K562 (cell line): ENCODE results near the gene FFAR1. TPM values are rescaled to one million over a fixed set of nuclear protein-coding genes. Genes with fewer than 3 reads are reported as not detected.

Source experiments
- ATAC-seq: fragments of 200-7000 bp; cut with Tn5 transposase; 3 replicates; pipeline ENCODE4 v1.9.1; 2020; ENCODE audit warnings: moderate library complexity
- BruUV-seq: library from RNA; stranded (reverse); fragments of 400-500 nt; replicated peaks from 2 replicates; lab custom pipeline; 2021; lab: Mats Ljungman, UMichigan
- CTCF ChIA-PET: fragments of 300-600 bp; formaldehyde crosslinking; extraction: SDS; loops from one replicate; lab custom pipeline; 2021; ENCODE audit warnings: low intra/inter-chr PET ratio; lab: Yijun Ruan, JAX
- POLR2A ChIA-PET: fragments of 300-600, 350-650 bp; sonication (Branson Sonifier 250); formaldehyde crosslinking; extraction: SDS; loops from one replicate; lab custom pipeline; 2021; ENCODE audit warnings: antibody characterized with exemption, inconsistent platforms; lab: Yijun Ruan, JAX
- DNase-seq, 4 experiments: peaks; one replicate each; pipeline versions ENCODE4 v3.0.0 to v3.0.0-alpha.2; 2011 to 2018; ENCODE audit warnings: low spot score in 3 of 4, mixed read lengths in 3 of 4; ENCODE audit errors: extremely low read depth in 1 of 4
- FAIRE-seq: peaks from 2 replicates; lab custom pipeline; 2011; peaks lifted over from hg19 to GRCh38; lab: Jason Lieb, UNC
- H2AFZ ChIP-seq: 2 replicates; pipeline ENCODE4 v1.6.0; 2011; ENCODE audit warnings: low read depth, low read length, control low read depth, inconsistent platforms
- H3K27ac ChIP-seq: fragments of 200-600 bp; 3 replicates; pipeline ENCODE4 v1.8.0; 2011; ENCODE audit warnings: low read depth, mild to moderate bottlenecking, control low read depth, inconsistent platforms, low read length, moderate library complexity, mixed read lengths; ENCODE audit errors: extremely low read depth
- H3K27me3 ChIP-seq, 2 experiments: fragments of 300-600 bp in 1 of 2; 2 replicates in 1 of 2; 3 replicates in 1 of 2; pipeline versions ENCODE4 v1.6.0 to v1.8.0; 2011; ENCODE audit warnings: inconsistent platforms in 2 of 2, low read length in 2 of 2, mild to moderate bottlenecking in 1 of 2, mixed read lengths in 1 of 2, moderate library complexity in 1 of 2; ENCODE audit not compliant: control insufficient read depth in 2 of 2, insufficient read depth in 2 of 2
- H3K36me3 ChIP-seq: fragments of 300-600 bp; 3 replicates; pipeline ENCODE4 v1.8.0; 2011; ENCODE audit warnings: mild to moderate bottlenecking, low read length, inconsistent platforms; ENCODE audit not compliant: control insufficient read depth, insufficient read depth
- H3K4me1 ChIP-seq, 2 experiments: fragments of 200-600 bp in 1 of 2; replicated peaks in 1 of 2; 2 replicates in 1 of 2; 3 replicates in 1 of 2; pipeline versions ENCODE4 v1.5.1 to v1.8.0; 2011; ENCODE audit warnings: inconsistent platforms in 2 of 2, low read length in 2 of 2, mild to moderate bottlenecking in 1 of 2, mixed read lengths in 1 of 2, moderate library complexity in 1 of 2; ENCODE audit not compliant: control insufficient read depth in 2 of 2, insufficient read depth in 2 of 2
- H3K4me2 ChIP-seq: 2 replicates; pipeline ENCODE4 v1.6.1; 2011; ENCODE audit warnings: low read length, control low read depth, inconsistent platforms, mixed read lengths; ENCODE audit not compliant: insufficient read depth
- H3K4me3 ChIP-seq: fragments of 200-600 bp; sonication (generic), shearing (Covaris generic); 2 replicates; pipeline ENCODE4 v1.5.1; 2016; ENCODE audit warnings: control low read depth, inconsistent platforms
- H3K79me2 ChIP-seq: fragments of 200-600 bp; 3 replicates; pipeline ENCODE4 v1.8.0; 2011; ENCODE audit warnings: low read length, inconsistent platforms; ENCODE audit not compliant: control insufficient read depth, insufficient read depth
- H3K9ac ChIP-seq, 2 experiments: 2 replicates each; pipeline versions ENCODE4 v1.6.0 to v1.6.1; 2011; ENCODE audit warnings: low read depth in 2 of 2, low read length in 2 of 2, control low read depth in 1 of 2, inconsistent platforms in 1 of 2, mild to moderate bottlenecking in 1 of 2, mixed read lengths in 1 of 2; ENCODE audit not compliant: insufficient read depth in 1 of 2
- H3K9me1 ChIP-seq: one replicate; pipeline ENCODE4 v1.6.0; 2011; ENCODE audit warnings: inconsistent platforms, mild to moderate bottlenecking, low read length, moderate library complexity; ENCODE audit not compliant: control insufficient read depth, insufficient read depth
- H3K9me3 ChIP-seq: replicated peaks from 2 replicates; pipeline ENCODE4 v1.5.1; 2011; ENCODE audit warnings: low read depth, low read length, inconsistent platforms; ENCODE audit not compliant: control insufficient read depth, insufficient read depth
- H4K20me1 ChIP-seq: replicated peaks from 2 replicates; pipeline ENCODE4 v1.6.1; 2011; ENCODE audit warnings: low read length, inconsistent platforms, mixed read lengths; ENCODE audit not compliant: control insufficient read depth, insufficient read depth
- HNRNPL ChIP-seq: fragments of 200-400 bp; formaldehyde crosslinking; IDR thresholded peaks from 2 replicates; pipeline ENCODE4 v1.6.1; 2017; ENCODE audit warnings: low read depth, mild to moderate bottlenecking, low read length
- MTA1 ChIP-seq: fragments of 450-650 bp; IDR thresholded peaks from 2 replicates; pipeline ENCODE4 v1.6.1; 2017; ENCODE audit warnings: borderline replicate concordance
- PCBP1 ChIP-seq: fragments of 200-400 bp; formaldehyde crosslinking; IDR thresholded peaks from 2 replicates; pipeline ENCODE4 v1.6.1; 2018; ENCODE audit warnings: mild to moderate bottlenecking, low read depth, low read length; ENCODE audit not compliant: poor library complexity, severe bottlenecking
- RAD21 ChIP-seq, 2 experiments: fragments of 250-450 bp in 1 of 2; fragments of 450-650 bp in 1 of 2; sonication (Bioruptor Pico) in 1 of 2; formaldehyde crosslinking in 1 of 2; IDR thresholded peaks in 1 of 2; conservative IDR thresholded peaks in 1 of 2; 2 replicates each; pipeline versions ENCODE4 v1.4.0 to v1.8.0; 2020 to 2022; ENCODE audit warnings: mild to moderate bottlenecking in 2 of 2, moderate library complexity in 1 of 2
- RBBP5 ChIP-seq: fragments of 200-600 bp; sonication (generic); IDR thresholded peaks from 2 replicates; pipeline ENCODE4 v1.6.1; 2012; ENCODE audit warnings: borderline replicate concordance, mild to moderate bottlenecking, low read length, control low read depth, inconsistent platforms; ENCODE audit not compliant: insufficient read depth, poor library complexity, severe bottlenecking
- STAT5A ChIP-seq: IDR thresholded peaks from 2 replicates; pipeline ENCODE4 v1.6.1; 2012; ENCODE audit warnings: low read length, inconsistent platforms, borderline replicate concordance
- ZFP36 ChIP-seq: fragments of 150-350 bp; IDR thresholded peaks from 2 replicates; pipeline ENCODE4 v1.6.1; 2018; ENCODE audit warnings: low read length, low read depth; ENCODE audit not compliant: partially characterized antibody
- ZNF695 ChIP-seq: fragments of 450-650 bp; formaldehyde crosslinking; IDR thresholded peaks from 2 replicates; pipeline ENCODE4 v1.4.0; 2020; ENCODE audit warnings: mild to moderate bottlenecking, moderate library complexity
- WGBS: fragments of 100-300 bp; shearing (Covaris generic); methylation state at CpG from one replicate; pipeline ENCODE4 v1.1.6; 2016; ENCODE audit warnings: low coverage, mixed read lengths; ENCODE audit not compliant: insufficient coverage; ENCODE audit errors: missing lambda C conversion rate; 5-methylcytosine and 5-hydroxymethylcytosine counted together
- in situ Hi-C: fragments of 300-500 bp; cut with MboI; formaldehyde crosslinking; loops from 4 replicates; pipeline ENCODE4 v1.15.0; 2018; ENCODE audit warnings: inconsistent platforms, mixed read lengths
- intact Hi-C: fragments of 100-400 bp; cut with micrococcal nuclease; formaldehyde crosslinking; loops from 2 replicates; pipeline ENCODE4 v1.14.2; 2022
- microRNA-seq: library from miRNA; unstranded; fragments of <30 nt; microRNA quantifications from one replicate; pipeline ENCODE4, GENCODE V29; 2018; ENCODE audit warnings: borderline microRNAs expressed
- polyA plus RNA-seq, 8 experiments: library from polyadenylated mRNA; depleted of rRNA in 4 of 8; stranded (reverse) in 5 of 8; unstranded in 3 of 8; fragments of >200 nt; fragmentation: Nextera tagmentation in 2 of 8; fragmentation: Illumina TruSeq in 1 of 8; extraction: Ambion mirVana in 2 of 8; extraction: Trizol in 1 of 8; gene quantifications; 2 replicates each; pipeline versions ENCODE4 v1.2.1 to v1.2.3, GENCODE V29; 2011 to 2014; ENCODE audit warnings: inconsistent platforms in 1 of 8, missing spikeins in 1 of 8
- total RNA-seq, 7 experiments: library from RNA; depleted of rRNA in 6 of 7; stranded (reverse); fragments of >200 nt in 6 of 7; fragmentation: Illumina TruSeq in 2 of 7; extraction: Trizol in 2 of 7; gene quantifications; 2 replicates each; pipeline versions ENCODE4 v1.2.1 to v1.2.3, GENCODE V29; 2011 to 2021; ENCODE audit warnings: low replicate concordance in 1 of 7
- TF ChIP-seq, protein P1 (sequence below): fragments of 450-650 bp; formaldehyde crosslinking; IDR thresholded peaks from 2 replicates; pipeline ENCODE4 v1.4.0; 2022; ENCODE audit warnings: mild to moderate bottlenecking, moderate library complexity

FFAR1 gene
- total and polyA plus RNA-seq, 9 of the 15 experiments (the other 6 are each of a cell fraction or from before 2014, with no cell fraction given): not detected

DNA sequence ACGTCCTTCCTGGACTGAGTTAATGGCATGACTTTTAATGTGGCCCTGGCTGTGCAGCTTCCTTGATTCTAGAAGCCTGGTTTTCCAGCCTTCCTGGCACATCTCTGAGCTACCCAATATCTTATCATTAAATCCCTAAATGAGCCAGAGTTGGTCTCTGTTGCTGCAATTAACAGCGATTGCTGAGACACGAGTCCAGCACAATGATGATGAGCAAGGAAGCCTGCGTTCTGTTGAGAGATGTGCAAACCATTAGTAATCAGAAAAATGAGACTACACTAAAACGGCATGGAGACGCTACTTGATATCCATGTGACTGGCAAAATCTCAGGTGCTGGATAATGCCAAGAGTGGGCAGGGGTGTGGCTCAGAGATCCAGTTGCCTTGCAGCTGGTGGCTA is 49.4 kb downstream of the FFAR1 start:
- H3K9ac ChIP-seq: no peak overlapping the region
- CTCF ChIA-PET: interaction anchor here (0.6 kb wide), 1 partner anchor 61 kb away, joined by 3 read pairs; no protein-coding TSS in a partner anchor
- H3K27ac ChIP-seq: no peak overlapping the region
- H3K27me3 ChIP-seq: no peaks in the 10 kb centered on the region; a peak in 1 of 5 replicates
- H3K4me2 ChIP-seq: no peak overlapping the region
- in situ Hi-C loops (no loop called here), intact Hi-C loops (no loop called here)
- ATAC-seq (no peak), FAIRE-seq (no peak), DNase-seq (no peak)
- no peaks in the 10 kb centered on the region for H3K36me3 ChIP-seq
- H4K20me1 ChIP-seq: no peaks in the 10 kb centered on the region
- no TSS peak for BruUV-seq
- H3K4me1 ChIP-seq: peaks cover 0 to 10% of the 10 kb centered on the region in 2 experiments; a peak in 3 of 5 replicates
- POLR2A ChIA-PET: interaction anchor here (0.6 kb wide), 1 partner anchor 18 kb away, joined by 3 read pairs; no protein-coding TSS in a partner anchor
- H3K9me3 ChIP-seq: no peaks in the 10 kb centered on the region
- no peaks in the 10 kb centered on the region for H3K79me2 ChIP-seq
- no peak overlapping the region for H3K4me3 ChIP-seq
- no peaks in the 10 kb centered on the region for H3K9me1 ChIP-seq
- no peak for TF ChIP-seq RBBP5
- TF ChIP-seq ZFP36: no peak
- TF ChIP-seq MTA1: no peak
- no peak for TF ChIP-seq HNRNPL
- no peak for TF ChIP-seq STAT5A
- TF ChIP-seq, protein P1, sequence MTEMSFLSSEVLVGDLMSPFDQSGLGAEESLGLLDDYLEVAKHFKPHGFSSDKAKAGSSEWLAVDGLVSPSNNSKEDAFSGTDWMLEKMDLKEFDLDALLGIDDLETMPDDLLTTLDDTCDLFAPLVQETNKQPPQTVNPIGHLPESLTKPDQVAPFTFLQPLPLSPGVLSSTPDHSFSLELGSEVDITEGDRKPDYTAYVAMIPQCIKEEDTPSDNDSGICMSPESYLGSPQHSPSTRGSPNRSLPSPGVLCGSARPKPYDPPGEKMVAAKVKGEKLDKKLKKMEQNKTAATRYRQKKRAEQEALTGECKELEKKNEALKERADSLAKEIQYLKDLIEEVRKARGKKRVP (CRISPR knock-in tag): no peak
- no peak for TF ChIP-seq ZNF695 (CRISPR knock-in tag)
- no peak for TF ChIP-seq PCBP1
- TF ChIP-seq RAD21 (CRISPR knock-in tag; conservative IDR thresholded peaks at IDR 0.05 in 1 of 2, IDR thresholded peaks at IDR 0.05 in 1 of 2): no peak
- no peak overlapping the region for H2AFZ ChIP-seq
- 39% methylated on average over 6 of the region's 6 CpGs for WGBS

Small RNA genes within 50 kb of the gene (microRNA-seq; reads per million reads assigned to microRNA genes)
- not detected for gene MIR5196

Other genes starting within 250 kb of the FFAR1 start
Only the 7 nearest of the 21 such genes appear.
- gene LSR, start 98.9 kb upstream of the FFAR1 start, total RNA-seq (2014; rRNA removed): 65.1 and 111 TPM in 2 replicates
- 10.1 and 11.3 TPM in 2 replicates for gene LSR, start 98.9 kb upstream of the FFAR1 start, total RNA-seq (2014; rRNA removed; fragmentation: Illumina TruSeq; extraction: Trizol)
- 29.4 and 32.3 TPM in 2 replicates for gene LSR, start 98.9 kb upstream of the FFAR1 start, total RNA-seq (2015; rRNA removed; fragmentation: Illumina TruSeq; extraction: Trizol)
- gene LSR, start 98.9 kb upstream of the FFAR1 start, total RNA-seq (2021): 83.3 and 87.9 TPM in 2 replicates
- 19.6 and 42.8 TPM in 2 replicates for gene LSR, start 98.9 kb upstream of the FFAR1 start, polyA plus RNA-seq (2011; rRNA removed)
- 28.0 and 61.6 TPM in 2 replicates for gene LSR, start 98.9 kb upstream of the FFAR1 start, polyA plus RNA-seq (2014; fragmentation: Illumina TruSeq; extraction: Trizol)
- gene LSR, start 98.9 kb upstream of the FFAR1 start, polyA plus RNA-seq (2014; fragmentation: Nextera tagmentation; extraction: Ambion mirVana): under 1 TPM; 0.44 to 0.66 TPM
- 39.4 and 47.4 TPM in 2 replicates for gene LSR, start 98.9 kb upstream of the FFAR1 start, polyA plus RNA-seq (2014; rRNA removed)
- gene USF2, start 78.9 kb upstream of the FFAR1 start, total RNA-seq (2014; rRNA removed): 79.6 and 92.0 TPM in 2 replicates
- gene USF2, start 78.9 kb upstream of the FFAR1 start, total RNA-seq (2014; rRNA removed; fragmentation: Illumina TruSeq; extraction: Trizol): 27.8 and 31.1 TPM in 2 replicates
- gene USF2, start 78.9 kb upstream of the FFAR1 start, total RNA-seq (2015; rRNA removed; fragmentation: Illumina TruSeq; extraction: Trizol): 41.3 and 44.8 TPM in 2 replicates
- 79.6 and 85.1 TPM in 2 replicates for gene USF2, start 78.9 kb upstream of the FFAR1 start, total RNA-seq (2021)
- 62.5 and 69.2 TPM in 2 replicates for gene USF2, start 78.9 kb upstream of the FFAR1 start, polyA plus RNA-seq (2011; rRNA removed)
- 57.2 and 58.4 TPM in 2 replicates for gene USF2, start 78.9 kb upstream of the FFAR1 start, polyA plus RNA-seq (2014; fragmentation: Illumina TruSeq; extraction: Trizol)
- under 1 TPM; 0.27 to 0.34 TPM for gene USF2, start 78.9 kb upstream of the FFAR1 start, polyA plus RNA-seq (2014; fragmentation: Nextera tagmentation; extraction: Ambion mirVana)
- gene USF2, start 78.9 kb upstream of the FFAR1 start, polyA plus RNA-seq (2014; rRNA removed): 78.0 and 93.7 TPM in 2 replicates
- gene HAMP, start 65.4 kb upstream of the FFAR1 start, total RNA-seq (2014; rRNA removed): not detected in 2 replicates
- gene HAMP, start 65.4 kb upstream of the FFAR1 start, total RNA-seq (2014; rRNA removed; fragmentation: Illumina TruSeq; extraction: Trizol): 0.29 TPM in 1 of 2 replicates, not detected in the other
- 0.57 TPM in 1 of 2 replicates, not detected in the other for gene HAMP, start 65.4 kb upstream of the FFAR1 start, total RNA-seq (2015; rRNA removed; fragmentation: Illumina TruSeq; extraction: Trizol)
- 0.29 TPM in 2 replicates for gene HAMP, start 65.4 kb upstream of the FFAR1 start, total RNA-seq (2021)
- 0.26 and 0.39 TPM in 2 replicates for gene HAMP, start 65.4 kb upstream of the FFAR1 start, polyA plus RNA-seq (2011; rRNA removed)
- gene HAMP, start 65.4 kb upstream of the FFAR1 start, polyA plus RNA-seq (2014; fragmentation: Illumina TruSeq; extraction: Trizol): 0.64 and 1.1 TPM in 2 replicates
- 1 to 10 TPM in 1 of 2 experiments, under 1 TPM in 1; 0.65 to 1.0 TPM for gene HAMP, start 65.4 kb upstream of the FFAR1 start, polyA plus RNA-seq (2014; fragmentation: Nextera tagmentation; extraction: Ambion mirVana)
- 0.05 and 0.76 TPM in 2 replicates for gene HAMP, start 65.4 kb upstream of the FFAR1 start, polyA plus RNA-seq (2014; rRNA removed)
- 6.3 and 9.0 TPM in 2 replicates for gene MAG, start 55.7 kb upstream of the FFAR1 start, total RNA-seq (2014; rRNA removed)
- gene MAG, start 55.7 kb upstream of the FFAR1 start, total RNA-seq (2014; rRNA removed; fragmentation: Illumina TruSeq; extraction: Trizol): 0.67 and 1.1 TPM in 2 replicates
- gene MAG, start 55.7 kb upstream of the FFAR1 start, total RNA-seq (2015; rRNA removed; fragmentation: Illumina TruSeq; extraction: Trizol): 2.8 and 4.6 TPM in 2 replicates
- 6.4 and 7.7 TPM in 2 replicates for gene MAG, start 55.7 kb upstream of the FFAR1 start, total RNA-seq (2021)
- 1.4 and 1.6 TPM in 2 replicates for gene MAG, start 55.7 kb upstream of the FFAR1 start, polyA plus RNA-seq (2011; rRNA removed)
- gene MAG, start 55.7 kb upstream of the FFAR1 start, polyA plus RNA-seq (2014; fragmentation: Illumina TruSeq; extraction: Trizol): 0.61 and 3.3 TPM in 2 replicates
- under 1 TPM; 0.11 to 0.39 TPM for gene MAG, start 55.7 kb upstream of the FFAR1 start, polyA plus RNA-seq (2014; fragmentation: Nextera tagmentation; extraction: Ambion mirVana)
- gene MAG, start 55.7 kb upstream of the FFAR1 start, polyA plus RNA-seq (2014; rRNA removed): 2.9 and 10.0 TPM in 2 replicates
- gene CD22, start 18.7 kb upstream of the FFAR1 start, total RNA-seq (2014; rRNA removed): 5.0 and 5.3 TPM in 2 replicates
- 2.3 and 2.4 TPM in 2 replicates for gene CD22, start 18.7 kb upstream of the FFAR1 start, total RNA-seq (2014; rRNA removed; fragmentation: Illumina TruSeq; extraction: Trizol)
- 1.7 and 2.1 TPM in 2 replicates for gene CD22, start 18.7 kb upstream of the FFAR1 start, total RNA-seq (2015; rRNA removed; fragmentation: Illumina TruSeq; extraction: Trizol)
- 3.5 and 5.9 TPM in 2 replicates for gene CD22, start 18.7 kb upstream of the FFAR1 start, total RNA-seq (2021)
- gene CD22, start 18.7 kb upstream of the FFAR1 start, polyA plus RNA-seq (2011; rRNA removed): 2.4 and 4.2 TPM in 2 replicates
- gene CD22, start 18.7 kb upstream of the FFAR1 start, polyA plus RNA-seq (2014; fragmentation: Illumina TruSeq; extraction: Trizol): 3.7 and 4.1 TPM in 2 replicates
- gene CD22, start 18.7 kb upstream of the FFAR1 start, polyA plus RNA-seq (2014; fragmentation: Nextera tagmentation; extraction: Ambion mirVana): under 1 TPM; 0.29 to 0.84 TPM
- 4.1 and 6.2 TPM in 2 replicates for gene CD22, start 18.7 kb upstream of the FFAR1 start, polyA plus RNA-seq (2014; rRNA removed)
- not detected in 2 replicates for gene FFAR3, start 10.6 kb downstream of the FFAR1 start, total RNA-seq (2014; rRNA removed)
- gene FFAR3, start 10.6 kb downstream of the FFAR1 start, total RNA-seq (2014; rRNA removed; fragmentation: Illumina TruSeq; extraction: Trizol): not detected in 2 replicates
- not detected in 2 replicates for gene FFAR3, start 10.6 kb downstream of the FFAR1 start, total RNA-seq (2015; rRNA removed; fragmentation: Illumina TruSeq; extraction: Trizol)
- gene FFAR3, start 10.6 kb downstream of the FFAR1 start, total RNA-seq (2021): not detected in 2 replicates
- not detected in 2 replicates for gene FFAR3, start 10.6 kb downstream of the FFAR1 start, polyA plus RNA-seq (2011; rRNA removed)
- gene FFAR3, start 10.6 kb downstream of the FFAR1 start, polyA plus RNA-seq (2014; fragmentation: Illumina TruSeq; extraction: Trizol): not detected in 2 replicates
- gene FFAR3, start 10.6 kb downstream of the FFAR1 start, polyA plus RNA-seq (2014; fragmentation: Nextera tagmentation; extraction: Ambion mirVana): not detected
- not detected in 2 replicates for gene FFAR3, start 10.6 kb downstream of the FFAR1 start, polyA plus RNA-seq (2014; rRNA removed)
- not detected in 2 replicates for gene GPR42, start 23.2 kb downstream of the FFAR1 start, total RNA-seq (2014; rRNA removed)
- gene GPR42, start 23.2 kb downstream of the FFAR1 start, total RNA-seq (2014; rRNA removed; fragmentation: Illumina TruSeq; extraction: Trizol): not detected in 2 replicates
- not detected in 2 replicates for gene GPR42, start 23.2 kb downstream of the FFAR1 start, total RNA-seq (2015; rRNA removed; fragmentation: Illumina TruSeq; extraction: Trizol)
- gene GPR42, start 23.2 kb downstream of the FFAR1 start, total RNA-seq (2021): not detected in 2 replicates
- gene GPR42, start 23.2 kb downstream of the FFAR1 start, polyA plus RNA-seq (2011; rRNA removed): not detected in 2 replicates
- gene GPR42, start 23.2 kb downstream of the FFAR1 start, polyA plus RNA-seq (2014; fragmentation: Illumina TruSeq; extraction: Trizol): not detected in 2 replicates
- not detected for gene GPR42, start 23.2 kb downstream of the FFAR1 start, polyA plus RNA-seq (2014; fragmentation: Nextera tagmentation; extraction: Ambion mirVana)
- gene GPR42, start 23.2 kb downstream of the FFAR1 start, polyA plus RNA-seq (2014; rRNA removed): not detected in 2 replicates